Measurements from ENCODE around the gene TNFRSF6B.

Gene TNFRSF6B

GRCh38 chr20:63675681-63676368 is 20.6 kb upstream of the TNFRSF6B start:
- TF ChIP-seq CTCF (IDR thresholded peaks at IDR 0.05; ENCODE audit: low read depth, low read length, missing control alignments), result no peak
- DNase-seq, result no peak
- in situ Hi-C loops (cut with HindIII; ENCODE audit: low pct_ligation_motif_present, low sequenced_read_pairs), result loop anchor here (25.0 kb wide), 1 partner anchor 89 kb away; no protein-coding TSS in a partner anchor
- H3K27me3 ChIP-seq (replicated peaks), result no peaks in the 10 kb centered on the region
- H3K36me3 ChIP-seq (replicated peaks), result peaks cover 17% of the 10 kb centered on the region
- no peak overlapping the region for H3K4me3 ChIP-seq (ENCODE audit: low read depth, low read length)
- H3K27ac ChIP-seq, result no peak overlapping the region

DNA sequence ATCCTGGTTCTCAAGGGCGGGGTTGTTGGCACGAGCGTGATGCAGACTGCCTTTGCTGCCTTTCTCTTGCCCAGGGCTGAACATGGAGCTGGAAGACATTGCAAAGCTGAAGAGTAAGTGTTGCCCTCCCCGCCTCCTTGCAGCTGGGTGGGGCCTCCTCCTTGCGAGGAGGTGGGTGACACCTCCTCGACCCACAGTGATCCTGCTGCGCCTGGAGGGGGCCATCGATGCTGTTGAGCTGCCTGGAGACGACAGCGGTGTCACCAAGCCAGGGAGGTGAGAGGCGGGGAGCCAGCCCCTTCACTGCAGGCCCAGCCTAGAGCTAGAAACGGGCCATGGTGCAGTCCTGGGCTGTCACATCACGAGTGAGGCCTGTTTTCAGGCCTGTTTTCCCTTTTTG is 18.4 kb upstream of the TNFRSF6B start:
- no peak overlapping the region for H3K27ac ChIP-seq
- no peak for TF ChIP-seq CTCF (IDR thresholded peaks at IDR 0.05; ENCODE audit: low read depth, low read length, missing control alignments)
- no peaks in the 10 kb centered on the region for H3K27me3 ChIP-seq (replicated peaks)
- in situ Hi-C loops (cut with HindIII; ENCODE audit: low pct_ligation_motif_present, low sequenced_read_pairs), result loop anchor here (25.0 kb wide), 1 partner anchor 91 kb away; no protein-coding TSS in a partner anchor
- peaks cover 12% of the 10 kb centered on the region for H3K36me3 ChIP-seq (replicated peaks)
- no peak overlapping the region for H3K4me3 ChIP-seq (ENCODE audit: low read depth, low read length)
- DNase-seq, result no peak

- Histone ChIP-seq H3K4me3 (ENCODE audit: low read depth, low read length) (no peak overlapping the region), H3K27ac (no peak overlapping the region), H3K36me3 (replicated peaks) (peaks cover 12% of the 10 kb centered on the region), H3K27me3 (replicated peaks) (no peaks in the 10 kb centered on the region)
- TF ChIP-seq CTCF (IDR thresholded peaks at IDR 0.05; ENCODE audit: low read depth, low read length, missing control alignments), result no peak
- DNase-seq, result no peak
- in situ Hi-C loops (cut with HindIII; ENCODE audit: low pct_ligation_motif_present, low sequenced_read_pairs), result loop anchor here (25.0 kb wide), 1 partner anchor 92 kb away; no protein-coding TSS in a partner anchor
Measured at GRCh38 chr20:63678667-63679465, 17.6 kb upstream of the TNFRSF6B start.

- DNase-seq, result no peak
- in situ Hi-C loops (cut with HindIII; ENCODE audit: low pct_ligation_motif_present, low sequenced_read_pairs), result loop anchor here (25.0 kb wide), 1 partner anchor 93 kb away; no protein-coding TSS in a partner anchor
- Histone ChIP-seq H3K4me3 (ENCODE audit: low read depth, low read length) (no peak overlapping the region), H3K27ac (no peak overlapping the region), H3K36me3 (replicated peaks) (peaks cover 8% of the 10 kb centered on the region), H3K27me3 (replicated peaks) (no peaks in the 10 kb centered on the region)
- no peak for TF ChIP-seq CTCF (IDR thresholded peaks at IDR 0.05; ENCODE audit: low read depth, low read length, missing control alignments)
Measured at GRCh38 chr20:63679799-63680305, 16.6 kb upstream of the TNFRSF6B start.

GRCh38 chr20:63680427-63680826 is 16.0 kb upstream of the TNFRSF6B start:
- no peak for DNase-seq
- Histone ChIP-seq H3K27ac (no peak overlapping the region), H3K36me3 (replicated peaks) (peaks cover 8% of the 10 kb centered on the region), H3K4me3 (ENCODE audit: low read depth, low read length) (no peak overlapping the region), H3K27me3 (replicated peaks) (no peaks in the 10 kb centered on the region)
- in situ Hi-C loops (cut with HindIII; ENCODE audit: low pct_ligation_motif_present, low sequenced_read_pairs), result loop anchor here (25.0 kb wide), 1 partner anchor 93 kb away; no protein-coding TSS in a partner anchor
- TF ChIP-seq CTCF (IDR thresholded peaks at IDR 0.05; ENCODE audit: low read depth, low read length, missing control alignments), result no peak
